AG04450 (cell line): ENCODE data around the gene PDSS2. TPM values are rescaled to one million over a fixed set of nuclear protein-coding genes. Genes with fewer than 3 reads are reported as not detected.
"Not testable (repeated sequence)": the region's sequence is repeated elsewhere in the genome, so short reads cannot be mapped to it uniquely, and the experiment has no call there.

Experiments
- CTCF ChIA-PET: fragments of 300-600, 350-600 bp; formaldehyde crosslinking; extraction: SDS; loops from one replicate; lab custom pipeline; 2022; ENCODE audit warnings: antibody characterized with exemption, inconsistent platforms; lab: Charles Lee
- POLR2A ChIA-PET: fragments of 350-600 bp; formaldehyde crosslinking; extraction: SDS; loops from one replicate; lab custom pipeline; 2021; ENCODE audit warnings: antibody characterized with exemption, inconsistent platforms; lab: Yijun Ruan, JAX
- DNase-seq: peaks from one replicate; pipeline ENCODE4 v3.0.0-alpha.2; 2011; ENCODE audit warnings: low read depth, low spot score
- H3K27ac ChIP-seq: one replicate; pipeline ENCODE4 v1.5.1; 2012; ENCODE audit warnings: low read depth, low read length, control low read depth
- H3K27me3 ChIP-seq: one replicate; pipeline ENCODE4 v1.6.0; 2012; ENCODE audit warnings: low read length; ENCODE audit not compliant: control insufficient read depth, insufficient read depth
- H3K4me3 ChIP-seq: 2 replicates; pipeline ENCODE4 v1.5.1; 2011; ENCODE audit warnings: mild to moderate bottlenecking, low read depth, low read length, control low read depth
- H3K9me3 ChIP-seq: 2 replicates; pipeline ENCODE4 v1.5.1; 2012; ENCODE audit warnings: low read length; ENCODE audit not compliant: control insufficient read depth, insufficient read depth
- CTCF ChIP-seq: IDR thresholded peaks from 2 replicates; pipeline ENCODE4 v1.5.1; 2011; ENCODE audit warnings: low read depth, low read length, control low read depth, inconsistent platforms
- polyA plus RNA-seq: library from polyadenylated mRNA; depleted of rRNA; stranded (reverse); fragments of >200 nt; gene quantifications from 2 replicates; pipeline ENCODE4 v1.2.3, GENCODE V29; 2011

Gene PDSS2
- polyA plus RNA-seq, 1 experiment: 19.1 TPM

GRCh38 chr6:107310362-107310761 is 149.0 kb downstream of the PDSS2 start:
- CTCF ChIA-PET: no interaction called here
- TF ChIP-seq CTCF: no peak
- DNase-seq: no peak

GRCh38 chr6:107308677-107309076 is 150.7 kb downstream of the PDSS2 start:
- H3K9me3 ChIP-seq: no peaks in the 10 kb centered on the region
- POLR2A ChIA-PET: no interaction called here
- H3K27me3 ChIP-seq: no peaks in the 10 kb centered on the region
- no peak overlapping the region for H3K27ac ChIP-seq
- CTCF ChIA-PET: no interaction called here
- no peak overlapping the region for H3K4me3 ChIP-seq
- no peak for TF ChIP-seq CTCF
- no peak for DNase-seq

More at GRCh38 chr6:107310362-107310761, 149.0 kb downstream of the PDSS2 start:
- Histone ChIP-seq H3K27ac (no peak overlapping the region), H3K27me3 (no peaks in the 10 kb centered on the region), H3K4me3 (no peak overlapping the region), H3K9me3 (no peaks in the 10 kb centered on the region)
- POLR2A ChIA-PET: no interaction called here

GRCh38 chr6:107305994-107306393 is 153.4 kb downstream of the PDSS2 start:
- H3K9me3 ChIP-seq, H3K27me3 ChIP-seq, DNase-seq, H3K27ac ChIP-seq, CTCF ChIA-PET, H3K4me3 ChIP-seq, POLR2A ChIA-PET: not testable (repeated sequence)

DNA sequence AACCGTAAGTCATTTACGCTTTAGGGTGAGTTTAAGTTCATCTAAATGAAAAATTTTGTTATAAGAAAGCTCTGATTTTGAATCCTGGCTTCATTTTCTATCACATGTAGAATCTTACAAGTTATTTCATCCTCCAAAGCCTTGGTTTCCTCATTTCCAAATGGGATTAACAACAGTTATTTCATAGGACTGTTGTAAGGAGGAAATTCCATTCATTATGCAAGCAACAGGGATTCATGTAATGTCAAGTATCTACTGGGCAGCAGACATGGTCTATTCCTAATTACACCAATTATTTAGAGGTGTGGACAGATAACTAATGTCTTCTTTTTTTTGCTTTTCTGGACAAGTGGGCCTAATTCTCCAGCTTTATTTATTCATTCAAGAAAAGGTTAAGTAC is 154.0 kb downstream of the PDSS2 start:
- ChIA-PET CTCF (no interaction called here), POLR2A (no interaction called here)
- no peaks in the 10 kb centered on the region for H3K27me3 ChIP-seq
- DNase-seq: no peak
- no peak overlapping the region for H3K4me3 ChIP-seq
- H3K9me3 ChIP-seq: no peaks in the 10 kb centered on the region
- no peak overlapping the region for H3K27ac ChIP-seq
- no peak for TF ChIP-seq CTCF

DNA sequence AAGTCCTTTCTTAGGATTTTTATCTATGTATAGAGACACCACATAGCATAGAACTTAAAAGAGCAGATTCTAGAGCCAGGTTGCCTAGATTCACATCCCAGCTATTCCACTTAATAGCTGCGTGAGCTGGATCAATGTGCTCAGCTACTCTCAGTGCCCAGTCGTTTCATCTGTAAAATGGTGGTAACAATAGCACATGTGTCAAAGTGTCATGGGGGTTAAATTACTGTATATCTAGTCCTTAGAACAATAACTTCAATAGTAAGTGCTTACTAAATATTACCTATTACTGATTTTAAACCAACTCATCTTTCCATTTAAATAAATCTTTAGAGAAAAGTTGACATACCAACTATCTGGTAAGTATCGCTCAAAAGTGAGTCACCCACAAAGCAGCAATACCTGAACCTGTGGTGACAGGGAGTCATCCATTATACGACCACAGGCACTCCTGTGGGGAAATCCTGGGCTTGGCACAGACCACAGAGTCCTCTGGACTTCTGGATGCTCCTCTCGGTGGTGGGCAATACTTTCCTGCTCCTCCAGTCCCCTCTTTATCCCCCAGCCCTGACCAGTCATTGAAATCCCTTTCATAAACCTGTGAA is 154.8 kb downstream of the PDSS2 start:
- POLR2A ChIA-PET: no interaction called here

More for the DNA sequence above, 154.8 kb downstream of the PDSS2 start:
- no peak for DNase-seq
- no peak overlapping the region for H3K4me3 ChIP-seq
- TF ChIP-seq CTCF: no peak
- CTCF ChIA-PET: interaction anchor here (0.6 kb wide), 1 partner anchor 191 kb away, joined by 3 read pairs; no protein-coding TSS in a partner anchor
- no peak overlapping the region for H3K27ac ChIP-seq
- no peaks in the 10 kb centered on the region for H3K9me3 ChIP-seq
- no peaks in the 10 kb centered on the region for H3K27me3 ChIP-seq
